H1 (cell line): Measurements from ENCODE around the gene ATP9B. TPM values are rescaled to one million over a fixed set of nuclear protein-coding genes. Genes with fewer than 3 reads are reported as not detected.

ENCODE experiments used
- CTCF ChIA-PET: fragments of 300-600 bp; sonication (Branson Sonifier 250); formaldehyde crosslinking; loops from one replicate; lab custom pipeline; 2021; ENCODE audit not compliant: partially characterized antibody; lab: Charles Lee
- POLR2A ChIA-PET: fragments of 300-600 bp; sonication (Branson Sonifier 250); formaldehyde crosslinking; loops from one replicate; lab custom pipeline; 2021; ENCODE audit warnings: inconsistent platforms; ENCODE audit not compliant: partially characterized antibody; lab: Charles Lee
- DNase-seq, 2 experiments: peaks; one replicate each; pipeline versions ENCODE4 v3.0.0 to v3.0.0-alpha.2; 2010 to 2022; ENCODE audit warnings: low spot score in 2 of 2, low read depth in 1 of 2, mixed read lengths in 1 of 2
- FAIRE-seq: peaks from 2 replicates; lab custom pipeline; 2011; peaks lifted over from hg19 to GRCh38; lab: Jason Lieb, UNC
- H2AFZ ChIP-seq: 2 replicates; pipeline ENCODE4 v1.8.1; 2012; ENCODE audit warnings: low read length, inconsistent platforms
- H2AK5ac ChIP-seq: 2 replicates; pipeline ENCODE4 v1.6.1; 2013; ENCODE audit warnings: low read depth, low read length
- H2BK120ac ChIP-seq: replicated peaks from 2 replicates; pipeline ENCODE3; 2013; ENCODE audit warnings: low read depth, low read length, inconsistent platforms
- H2BK12ac ChIP-seq: 2 replicates; pipeline ENCODE4 v1.6.1; 2013; ENCODE audit warnings: low read depth, low read length
- H2BK15ac ChIP-seq: 2 replicates; pipeline ENCODE4 v1.6.1; 2013; ENCODE audit warnings: low read length
- H2BK20ac ChIP-seq: 2 replicates; pipeline ENCODE4 v1.6.1; 2013; ENCODE audit warnings: low read length
- H2BK5ac ChIP-seq: 2 replicates; pipeline ENCODE4 v1.6.1; 2013; ENCODE audit warnings: low read depth, low read length
- H3K14ac ChIP-seq: 2 replicates; pipeline ENCODE4 v1.6.1; 2013; ENCODE audit warnings: inconsistent platforms; ENCODE audit not compliant: insufficient read length
- H3K18ac ChIP-seq: 2 replicates; pipeline ENCODE4 v1.6.1; 2013; ENCODE audit warnings: low read length; ENCODE audit errors: extremely low read depth
- H3K23ac ChIP-seq: 2 replicates; pipeline ENCODE4 v1.6.1; 2013; ENCODE audit warnings: inconsistent platforms; ENCODE audit not compliant: insufficient read length
- H3K23me2 ChIP-seq: 2 replicates; pipeline ENCODE4 v1.6.1; 2013; ENCODE audit warnings: low read depth, low read length
- H3K27ac ChIP-seq: 2 replicates; pipeline ENCODE4 v1.6.1; 2011; ENCODE audit warnings: low read depth, low read length, inconsistent platforms
- H3K27me3 ChIP-seq, 4 experiments: replicated peaks in 1 of 4; 1 replicate in 1 of 4; 2 replicates in 3 of 4; pipeline versions ENCODE4 v1.6.1 to v1.8.1; 2011 to 2013; ENCODE audit warnings: low read length in 3 of 4, mild to moderate bottlenecking in 3 of 4, inconsistent platforms in 2 of 4, mixed read lengths in 2 of 4, moderate library complexity in 1 of 4; ENCODE audit not compliant: control insufficient read depth in 3 of 4, insufficient read depth in 3 of 4; ENCODE audit errors: extremely low read depth in 1 of 4
- H3K36me3 ChIP-seq, 4 experiments: 2 replicates each; pipeline versions ENCODE4 v1.6.1 to v1.8.1; 2011 to 2013; ENCODE audit warnings: mild to moderate bottlenecking in 4 of 4, low read length in 3 of 4, moderate library complexity in 2 of 4, control low read depth in 1 of 4, inconsistent platforms in 1 of 4; ENCODE audit not compliant: insufficient read depth in 4 of 4, control insufficient read depth in 2 of 4
- H3K4ac ChIP-seq: replicated peaks from 2 replicates; pipeline ENCODE3; 2013; ENCODE audit warnings: low read length, low read depth, mixed read lengths, inconsistent platforms; ENCODE audit not compliant: insufficient read length
- H3K4me1 ChIP-seq, 4 experiments: replicated peaks in 1 of 4; 1 replicate in 1 of 4; 2 replicates in 3 of 4; pipeline versions ENCODE4 v1.6.1 to v1.8.1; 2011 to 2013; ENCODE audit warnings: low read length in 3 of 4, inconsistent platforms in 2 of 4, mixed read lengths in 1 of 4; ENCODE audit not compliant: insufficient read depth in 4 of 4, control insufficient read depth in 3 of 4
- H3K4me2 ChIP-seq, 2 experiments: 2 replicates each; pipeline versions ENCODE4 v1.6.1 to v1.8.1; 2011 to 2013; ENCODE audit warnings: low read depth in 2 of 2, low read length in 2 of 2, control low read depth in 1 of 2, inconsistent platforms in 1 of 2, mild to moderate bottlenecking in 1 of 2; ENCODE audit not compliant: insufficient read depth in 1 of 2
- H3K4me3 ChIP-seq, 4 experiments: fragments of 200-600, 300-600 bp in 1 of 4; sonication (generic), shearing (Covaris generic), sonication (Bioruptor Twin) in 1 of 4; 2 replicates each; pipeline versions ENCODE4 v1.5.1 to v1.8.1; 2011 to 2016; ENCODE audit warnings: low read length in 4 of 4, low read depth in 3 of 4, control low read depth in 2 of 4, inconsistent platforms in 2 of 4, mild to moderate bottlenecking in 2 of 4, mixed read lengths in 1 of 4, moderate library complexity in 1 of 4; ENCODE audit not compliant: insufficient read depth in 2 of 4; ENCODE audit errors: extremely low read depth in 1 of 4
- H3K56ac ChIP-seq: replicated peaks from 2 replicates; pipeline ENCODE3; 2013; ENCODE audit warnings: low read depth, mild to moderate bottlenecking, mixed read lengths, low read length, inconsistent platforms; ENCODE audit not compliant: insufficient read length
- H3K79me1 ChIP-seq: 2 replicates; pipeline ENCODE4 v1.6.1; 2013; ENCODE audit warnings: low read depth, low read length, control low read depth
- H3K79me2 ChIP-seq, 2 experiments: 2 replicates each; pipeline versions ENCODE4 v1.6.1 to v1.8.1; 2012 to 2013; ENCODE audit warnings: low read length in 2 of 2, mild to moderate bottlenecking in 2 of 2, inconsistent platforms in 1 of 2; ENCODE audit not compliant: insufficient read depth in 2 of 2, control insufficient read depth in 1 of 2
- H3K9ac ChIP-seq, 4 experiments: replicated peaks in 1 of 4; 1 replicate in 1 of 4; 2 replicates in 3 of 4; pipeline versions ENCODE4 v1.6.1 to v1.8.1; 2011 to 2013; ENCODE audit warnings: low read depth in 3 of 4, low read length in 3 of 4, control low read depth in 2 of 4, mild to moderate bottlenecking in 2 of 4, moderate library complexity in 2 of 4, inconsistent platforms in 1 of 4; ENCODE audit errors: extremely low read depth in 1 of 4
- H3K9me3 ChIP-seq, 2 experiments: 2 replicates each; pipeline versions ENCODE4 v1.6.1 to v1.8.1; 2012 to 2013; ENCODE audit warnings: mild to moderate bottlenecking in 2 of 2, moderate library complexity in 2 of 2, control low read depth in 1 of 2, inconsistent platforms in 1 of 2, low read depth in 1 of 2, low read length in 1 of 2, mixed read lengths in 1 of 2; ENCODE audit not compliant: insufficient read depth in 2 of 2
- H4K20me1 ChIP-seq, 2 experiments: replicated peaks in 1 of 2; 2 replicates each; pipeline versions ENCODE3 to v1.8.1; 2011 to 2013; ENCODE audit warnings: inconsistent platforms in 2 of 2, low read length in 2 of 2, mild to moderate bottlenecking in 1 of 2; ENCODE audit not compliant: insufficient read depth in 2 of 2, control insufficient read depth in 1 of 2
- H4K5ac ChIP-seq: 2 replicates; pipeline ENCODE4 v1.6.1; 2013; ENCODE audit warnings: low read length, low read depth, mixed read lengths, inconsistent platforms; ENCODE audit not compliant: insufficient read length
- H4K8ac ChIP-seq: 2 replicates; pipeline ENCODE4 v1.8.0; 2013; ENCODE audit warnings: mild to moderate bottlenecking, moderate library complexity, low read length, inconsistent platforms; ENCODE audit not compliant: insufficient read depth; ENCODE audit errors: extremely low read depth
- H4K91ac ChIP-seq: replicated peaks from 2 replicates; pipeline ENCODE3; 2013; ENCODE audit warnings: low read length, mixed read lengths, inconsistent platforms; ENCODE audit not compliant: insufficient read length
- HDAC2 ChIP-seq, 2 experiments: fragments of 300-600 bp in 1 of 2; sonication (generic) in 1 of 2; IDR thresholded peaks; 2 replicates each; pipeline ENCODE4 v1.6.1; 2011 to 2012; ENCODE audit warnings: low read depth in 2 of 2, low read length in 2 of 2, mild to moderate bottlenecking in 2 of 2, moderate library complexity in 2 of 2, borderline replicate concordance in 1 of 2, inconsistent platforms in 1 of 2
- MAX ChIP-seq: IDR thresholded peaks from 2 replicates; pipeline ENCODE4 v1.6.1; 2012; ENCODE audit warnings: inconsistent platforms
- RFX5 ChIP-seq: IDR thresholded peaks from 2 replicates; pipeline ENCODE4 v1.6.1; 2011; ENCODE audit warnings: low read depth, low read length, improper control_type of control experiment, borderline replicate concordance
- RNF2 ChIP-seq: fragments of 200-900, 300-1000 bp; sonication (generic); IDR thresholded peaks from 2 replicates; pipeline ENCODE4 v1.7.1; 2016; ENCODE audit warnings: borderline replicate concordance, low read depth, mild to moderate bottlenecking, antibody characterized with exemption, low read length; ENCODE audit not compliant: poor library complexity, severe bottlenecking; ENCODE audit errors: missing control alignments
- RXRA ChIP-seq: IDR thresholded peaks from 2 replicates; pipeline ENCODE4 v1.6.1; 2011; ENCODE audit warnings: low read depth, mild to moderate bottlenecking, low read length, moderate library complexity; ENCODE audit not compliant: insufficient read depth
- SP4 ChIP-seq: IDR thresholded peaks from 2 replicates; pipeline ENCODE4 v1.6.1; 2012; ENCODE audit warnings: low read length, inconsistent platforms
- TAF7 ChIP-seq: optimal IDR thresholded peaks from 2 replicates; pipeline ENCODE3; 2011; ENCODE audit warnings: low read depth, mild to moderate bottlenecking, inconsistent platforms, low read length, moderate library complexity, borderline replicate concordance
- WGBS, 2 experiments: shearing (Covaris generic) in 1 of 2; methylation state at CpG; one replicate each; pipeline versions ENCODE4 v1.1.6 to v1.1.7; 2013 to 2015; ENCODE audit warnings: low lambda C conversion rate in 2 of 2, mixed read lengths in 2 of 2, inconsistent platforms in 1 of 2, low coverage in 1 of 2, missing lambda C conversion rate in 1 of 2; ENCODE audit not compliant: insufficient replicate concordance in 2 of 2, insufficient coverage in 1 of 2, insufficient read length in 1 of 2; ENCODE audit errors: extremely low coverage in 1 of 2, missing lambda C conversion rate in 1 of 2; 5-methylcytosine and 5-hydroxymethylcytosine counted together
- polyA plus RNA-seq, 7 experiments: library from polyadenylated mRNA; depleted of rRNA in 3 of 7; stranded (reverse) in 5 of 7; unstranded in 2 of 7; fragments of >200 nt in 5 of 7; fragments of 200-250 nt in 2 of 7; gene quantifications; 1 replicate in 5 of 7; 2 replicates in 1 of 7; 4 replicates in 1 of 7; pipeline versions ENCODE4 v1.2.1 to v1.2.3, GENCODE V29; 2011 to 2013; ENCODE audit warnings: missing spikeins in 2 of 7, mixed read lengths in 2 of 7
- total RNA-seq: library from RNA; stranded (reverse); fragmentation: NEBNext Ultra II Directional; extraction: Animal tissue kit (Norgen Biotek cat#: 25700); gene quantifications from 2 replicates; pipeline ENCODE4 v1.2.1, GENCODE V29; 2021
- TF ChIP-seq, protein P1 (sequence below): IDR thresholded peaks from 2 replicates; pipeline ENCODE4 v1.6.1; 2012; ENCODE audit warnings: inconsistent platforms
- TF ChIP-seq, protein P2 (sequence below): IDR thresholded peaks from 2 replicates; pipeline ENCODE4 v1.6.1; 2012; ENCODE audit warnings: low read length, inconsistent platforms

The ATP9B gene
- total and polyA plus RNA-seq, 2 of the 8 experiments (the other 6 are each of a cell fraction or from before 2014, with no cell fraction given), result 15.1 to 21.7 TPM

GRCh38 chr18:79187532-79188277 lies 118.5 kb downstream of the ATP9B start:
- Histone ChIP-seq H4K20me1 (peaks cover 3% of the 10 kb centered on the region in 2 experiments), H3K9ac (no peak overlapping the region), H3K4me3 (no peak overlapping the region), H2BK5ac (no peak overlapping the region), H3K9me3 (no peaks in the 10 kb centered on the region), H3K23me2 (no peaks in the 10 kb centered on the region), H3K4ac (no peak overlapping the region), H2BK20ac (no peak overlapping the region), H2BK120ac (no peak overlapping the region), H4K8ac (no peak overlapping the region), H4K91ac (no peak overlapping the region), H3K56ac (no peak overlapping the region), H3K4me1 (peaks cover 0 to 6% (median 4%) of the 10 kb centered on the region in 4 experiments; a peak in 3 of 7 replicates), H3K27me3 (no peaks in the 10 kb centered on the region), H3K79me2 (no peaks in the 10 kb centered on the region), H3K4me2 (no peak overlapping the region), H2BK15ac (no peak overlapping the region), H3K79me1 (no peaks in the 10 kb centered on the region), H3K23ac (no peak overlapping the region), H4K5ac (no peak overlapping the region), H2BK12ac (no peak overlapping the region), H3K14ac (no peak overlapping the region), H3K36me3 (no peaks in the 10 kb centered on the region), H3K27ac (no peak overlapping the region), H3K18ac (no peak overlapping the region), H2AK5ac (no peak overlapping the region), H2AFZ (no peak overlapping the region)
- DNase-seq (no peak), FAIRE-seq (no peak)
- ChIA-PET CTCF (interaction anchor here (1.0 kb wide), 1 partner anchor 28 kb away, joined by 3 read pairs; no protein-coding TSS in a partner anchor), POLR2A (no interaction called here)
- 86% methylated on average over 7 of the region's 7 CpGs; no CpG with 5 or more reads in 1 of the 2 experiments for WGBS, 2 experiments
- TF ChIP-seq, protein P1, sequence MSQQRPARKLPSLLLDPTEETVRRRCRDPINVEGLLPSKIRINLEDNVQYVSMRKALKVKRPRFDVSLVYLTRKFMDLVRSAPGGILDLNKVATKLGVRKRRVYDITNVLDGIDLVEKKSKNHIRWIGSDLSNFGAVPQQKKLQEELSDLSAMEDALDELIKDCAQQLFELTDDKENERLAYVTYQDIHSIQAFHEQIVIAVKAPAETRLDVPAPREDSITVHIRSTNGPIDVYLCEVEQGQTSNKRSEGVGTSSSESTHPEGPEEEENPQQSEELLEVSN, result no peak
- TF ChIP-seq MAX, result no peak
- no peak for TF ChIP-seq RNF2
- TF ChIP-seq RXRA, result no peak
- TF ChIP-seq HDAC2 (IDR thresholded peaks at IDR 0.05; ENCODE audit: borderline replicate concordance in 1 of 2, low read depth in 2 of 2, low read length in 2 of 2), result no peak
- TF ChIP-seq RFX5, result no peak
- TF ChIP-seq SP4, result no peak
- TF ChIP-seq, protein P2, sequence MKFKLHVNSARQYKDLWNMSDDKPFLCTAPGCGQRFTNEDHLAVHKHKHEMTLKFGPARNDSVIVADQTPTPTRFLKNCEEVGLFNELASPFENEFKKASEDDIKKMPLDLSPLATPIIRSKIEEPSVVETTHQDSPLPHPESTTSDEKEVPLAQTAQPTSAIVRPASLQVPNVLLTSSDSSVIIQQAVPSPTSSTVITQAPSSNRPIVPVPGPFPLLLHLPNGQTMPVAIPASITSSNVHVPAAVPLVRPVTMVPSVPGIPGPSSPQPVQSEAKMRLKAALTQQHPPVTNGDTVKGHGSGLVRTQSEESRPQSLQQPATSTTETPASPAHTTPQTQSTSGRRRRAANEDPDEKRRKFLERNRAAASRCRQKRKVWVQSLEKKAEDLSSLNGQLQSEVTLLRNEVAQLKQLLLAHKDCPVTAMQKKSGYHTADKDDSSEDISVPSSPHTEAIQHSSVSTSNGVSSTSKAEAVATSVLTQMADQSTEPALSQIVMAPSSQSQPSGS, result no peak
- no peak for TF ChIP-seq TAF7
